Suppressor macrophage (primary cell): Measurements from ENCODE around the gene IGSF5.
"Not testable (repeated sequence)": the region's sequence is repeated elsewhere in the genome, so short reads cannot be mapped to it uniquely, and the experiment has no call there.

Source experiments
- DNase-seq, 4 experiments: peaks; one replicate each; pipeline ENCODE4 v3.0.0-alpha.2; 2020 to 2022
- total RNA-seq, 17 experiments: gene quantifications; one replicate each; lab custom pipeline; 2026; ENCODE audit warnings: mixed read lengths in 6 of 17, inconsistent platforms in 3 of 17; lab: John Stamatoyannopoulos, UW

Gene IGSF5
- 0 to 2.2 (median 0) reads per million in 17 experiments for total RNA-seq

- DNase-seq: not testable (repeated sequence)
These were observed at the start of gene IGSF5 for GRCh38 chr21:39744883-39745282. Gene IGSF5, plus strand, starts transcription at chr21:39745183. Its CDS starts 327 bp downstream, at chr21:39745510.

DNA sequence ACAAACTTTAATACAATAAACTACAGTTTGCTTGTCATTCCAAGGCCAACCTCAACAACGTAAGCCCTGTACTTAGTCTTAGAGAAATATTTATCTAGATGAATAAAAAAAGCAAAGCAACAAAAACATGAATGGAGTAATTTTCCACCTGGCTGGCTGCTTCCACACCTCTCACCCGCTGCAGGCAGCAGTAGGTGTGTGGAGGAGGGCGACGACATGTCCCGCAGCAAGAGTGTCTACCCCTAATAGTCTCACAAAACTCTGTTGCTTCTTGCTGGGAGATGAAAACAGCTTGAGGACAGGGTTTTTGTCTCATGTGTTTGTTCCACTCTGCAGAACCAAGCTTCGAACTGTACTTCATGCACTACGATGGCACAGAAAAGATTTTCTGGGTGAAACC lies 48.8 kb upstream of the IGSF5 start:
- no peak for DNase-seq

DNA sequence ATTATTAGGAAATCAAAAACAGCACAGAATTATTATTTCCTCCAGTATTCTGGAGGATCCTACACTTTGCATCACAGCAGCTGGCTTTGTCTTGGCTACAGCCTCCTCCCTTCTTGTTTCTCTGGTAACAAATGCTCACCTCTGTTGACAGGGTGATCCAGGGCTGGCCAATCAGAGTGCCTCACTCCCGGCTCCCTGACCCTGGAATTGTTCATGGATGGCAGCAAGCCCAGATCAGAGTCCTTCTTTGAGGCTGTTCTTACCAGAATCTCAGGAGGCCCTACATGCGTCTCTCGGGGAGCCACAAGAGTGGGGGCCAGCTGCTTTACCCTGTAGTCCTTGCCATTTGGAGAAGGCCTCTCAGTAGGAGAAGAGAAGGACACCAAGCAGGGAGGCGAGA lies 48.4 kb upstream of the IGSF5 start:
- DNase-seq: no peak

- no peak for DNase-seq
These were observed 44.7 kb upstream of the IGSF5 start for GRCh38 chr21:39700318-39700717.

- no peak for DNase-seq
These were observed 41.4 kb upstream of the IGSF5 start for GRCh38 chr21:39703578-39703977.

GRCh38 chr21:39705849-39706248 lies 39.1 kb upstream of the IGSF5 start:
- no peak for DNase-seq

DNA sequence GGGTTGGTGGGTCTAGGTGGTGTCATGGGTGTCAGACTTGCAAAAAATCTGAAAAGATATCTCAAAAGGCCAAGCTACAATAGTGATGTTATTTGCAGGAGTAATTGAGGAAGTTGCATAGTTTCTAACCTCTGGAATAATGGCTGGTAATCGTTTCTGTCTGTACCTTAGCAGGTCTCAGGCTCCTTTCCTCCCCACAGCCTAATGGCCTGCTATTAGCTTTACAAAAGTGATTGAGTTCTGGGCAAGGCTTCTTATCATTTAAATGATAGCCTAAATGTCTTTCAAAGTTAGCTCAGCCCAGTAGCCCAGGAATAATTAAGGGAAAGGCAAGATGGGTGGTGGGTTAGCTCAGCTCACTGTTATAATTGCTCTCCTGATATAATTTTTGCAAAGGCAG lies 37.7 kb upstream of the IGSF5 start:
- peak in 1 of 4 experiments; percentile 1 for DNase-seq

DNA sequence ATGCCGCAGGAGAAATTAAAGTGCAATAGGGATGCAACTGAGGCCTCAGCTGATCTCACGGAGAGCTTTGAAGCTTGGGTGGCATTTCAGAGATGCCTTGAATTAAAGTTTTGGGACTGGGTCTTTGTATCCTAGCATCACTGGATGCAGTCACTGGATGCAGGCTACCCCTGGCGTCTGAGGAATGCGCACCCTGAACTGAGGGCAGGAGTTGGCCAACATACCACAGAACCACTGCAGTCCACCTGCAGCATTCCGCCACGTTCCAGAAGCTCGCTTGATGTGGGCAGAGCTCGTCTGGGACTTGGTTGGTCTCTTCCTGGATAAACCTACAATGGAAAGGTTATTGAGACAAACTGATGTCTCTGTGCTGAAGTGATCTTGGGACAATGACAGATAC lies 34.1 kb upstream of the IGSF5 start:
- no peak for DNase-seq

GRCh38 chr21:39712273-39712672 lies 32.7 kb upstream of the IGSF5 start:
- no peak for DNase-seq

- DNase-seq: no peak
These were observed 32.0 kb upstream of the IGSF5 start for GRCh38 chr21:39712976-39713375.

GRCh38 chr21:39713905-39714304 lies 31.1 kb upstream of the IGSF5 start:
- DNase-seq: no peak

- DNase-seq: no peak
These were observed 30.7 kb upstream of the IGSF5 start for GRCh38 chr21:39714331-39714730.

DNA sequence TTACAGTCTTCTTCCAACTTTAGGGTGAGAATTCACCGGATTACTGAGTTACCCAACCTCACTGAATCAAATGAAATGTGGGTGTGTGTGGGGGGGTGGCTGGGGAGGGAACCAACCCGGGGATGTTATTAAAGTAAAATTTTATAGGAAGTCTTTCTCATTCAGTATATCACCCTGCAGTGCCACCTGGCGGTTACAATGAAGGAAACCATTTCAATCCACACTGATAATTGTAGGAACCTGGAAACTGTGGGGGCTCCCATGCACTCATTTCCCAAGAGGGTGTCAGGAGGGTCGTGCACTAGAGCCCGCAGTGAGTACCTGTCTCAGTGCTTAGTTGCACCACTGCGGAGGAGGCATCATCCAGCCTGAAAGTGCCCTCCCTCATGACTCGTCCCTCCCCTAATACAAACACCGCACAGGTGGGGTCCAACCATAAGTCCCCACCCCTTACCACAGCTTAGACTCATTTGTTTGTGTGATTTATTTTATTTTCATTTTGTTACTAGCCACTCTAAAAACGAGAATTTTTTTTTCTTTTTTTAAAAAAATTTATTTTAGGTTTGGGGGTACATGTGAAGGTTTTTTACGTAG lies 29.1 kb upstream of the IGSF5 start:
- DNase-seq: peak; percentile 61 to 73 (median 65)

GRCh38 chr21:39720126-39720778 lies 24.7 kb upstream of the IGSF5 start:
- no peak for DNase-seq

- no peak for DNase-seq
These were observed 23.1 kb upstream of the IGSF5 start for GRCh38 chr21:39721885-39722284.

DNA sequence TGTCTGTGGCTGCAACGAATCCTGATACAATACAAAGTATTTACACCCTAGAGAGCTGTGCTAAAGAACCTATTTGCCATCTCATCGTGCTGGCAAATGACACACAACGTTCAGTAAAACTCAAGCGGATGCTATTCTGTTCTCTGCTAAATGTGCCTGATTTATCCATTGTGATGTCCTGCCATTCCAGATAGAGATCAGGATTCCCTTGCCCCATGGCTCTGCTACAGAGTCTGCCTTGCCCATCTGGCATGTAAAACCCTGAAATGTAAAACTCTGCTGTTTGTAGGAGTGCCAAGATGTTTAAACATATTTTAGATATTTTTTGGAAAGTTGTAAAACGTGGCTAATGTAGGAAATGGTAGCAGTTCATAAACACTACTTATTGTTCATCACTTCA lies 20.0 kb upstream of the IGSF5 start:
- no peak for DNase-seq

DNA sequence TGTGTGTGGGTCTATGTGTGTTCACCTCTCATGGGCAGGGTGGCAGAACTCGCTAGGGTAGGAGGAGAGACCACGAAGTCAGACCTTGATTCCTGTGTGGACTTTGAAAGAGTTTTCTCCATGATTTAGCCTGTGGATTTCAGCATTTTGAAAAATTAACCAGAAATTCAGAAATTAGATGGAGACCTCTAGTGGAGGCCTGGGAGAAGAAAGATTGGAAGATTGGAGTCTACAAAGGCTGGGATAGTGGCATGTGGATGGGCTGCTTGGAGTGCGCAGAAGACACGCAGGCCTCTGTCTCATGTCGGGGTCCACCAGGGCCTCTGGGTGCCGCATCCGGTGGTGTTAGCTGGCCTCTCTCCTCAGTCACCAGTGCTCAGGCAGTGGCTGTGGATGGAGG lies 18.9 kb upstream of the IGSF5 start:
- no peak for DNase-seq

DNA sequence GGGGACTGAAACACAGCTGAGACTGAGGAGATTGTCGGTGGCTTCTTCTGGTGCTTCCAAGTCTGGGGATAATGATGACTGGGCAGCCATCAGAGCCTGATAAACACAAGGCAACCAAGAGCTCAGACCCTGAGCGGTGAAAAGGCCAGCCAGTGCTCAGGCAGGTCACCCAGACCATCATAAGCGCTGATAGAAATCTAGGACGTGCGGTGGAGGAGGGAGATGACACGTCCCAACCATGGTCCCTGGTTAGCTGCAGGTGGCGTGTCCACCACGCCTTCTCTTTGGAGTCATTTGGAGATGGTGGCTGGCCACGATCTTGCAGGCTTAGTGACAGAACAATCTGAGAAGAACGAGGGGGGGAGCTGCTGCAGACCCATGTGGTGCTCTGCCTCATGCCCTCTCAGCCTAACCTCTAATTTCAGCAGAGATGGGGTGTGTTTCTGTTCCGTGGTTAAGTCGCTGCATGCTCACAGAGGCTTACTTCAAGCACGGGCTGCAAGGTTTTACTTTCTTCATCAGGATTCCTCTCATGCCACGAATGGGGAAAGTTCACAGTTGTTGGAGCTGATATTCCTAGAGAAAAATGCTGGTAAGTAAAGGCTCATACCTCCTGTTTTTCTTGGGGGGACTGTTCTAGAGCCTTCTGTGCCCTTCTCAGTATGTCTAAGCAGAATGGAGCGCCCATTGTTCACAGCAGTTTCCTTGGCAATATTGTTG lies 17.4 kb upstream of the IGSF5 start:
- DNase-seq: no peak

DNA sequence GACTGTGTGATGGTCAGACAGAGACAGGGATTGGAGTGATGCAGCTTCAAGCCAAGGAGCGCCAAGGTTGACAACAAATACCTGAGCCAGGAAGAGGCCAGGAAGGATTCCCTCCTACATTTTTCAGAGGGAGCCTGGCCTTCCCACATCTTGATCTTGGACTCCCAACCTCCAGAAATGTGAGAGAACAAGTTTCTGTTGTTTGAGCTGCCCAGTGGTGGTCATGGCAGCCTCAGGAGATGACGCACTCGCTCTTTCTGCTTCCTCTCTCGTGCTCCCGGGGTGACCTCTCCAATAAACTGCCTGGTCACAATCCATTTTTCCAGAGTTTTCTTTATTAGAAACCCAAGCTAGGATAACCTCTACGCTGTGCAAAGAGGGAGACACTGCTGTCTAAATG lies 16.6 kb upstream of the IGSF5 start:
- no peak for DNase-seq

DNA sequence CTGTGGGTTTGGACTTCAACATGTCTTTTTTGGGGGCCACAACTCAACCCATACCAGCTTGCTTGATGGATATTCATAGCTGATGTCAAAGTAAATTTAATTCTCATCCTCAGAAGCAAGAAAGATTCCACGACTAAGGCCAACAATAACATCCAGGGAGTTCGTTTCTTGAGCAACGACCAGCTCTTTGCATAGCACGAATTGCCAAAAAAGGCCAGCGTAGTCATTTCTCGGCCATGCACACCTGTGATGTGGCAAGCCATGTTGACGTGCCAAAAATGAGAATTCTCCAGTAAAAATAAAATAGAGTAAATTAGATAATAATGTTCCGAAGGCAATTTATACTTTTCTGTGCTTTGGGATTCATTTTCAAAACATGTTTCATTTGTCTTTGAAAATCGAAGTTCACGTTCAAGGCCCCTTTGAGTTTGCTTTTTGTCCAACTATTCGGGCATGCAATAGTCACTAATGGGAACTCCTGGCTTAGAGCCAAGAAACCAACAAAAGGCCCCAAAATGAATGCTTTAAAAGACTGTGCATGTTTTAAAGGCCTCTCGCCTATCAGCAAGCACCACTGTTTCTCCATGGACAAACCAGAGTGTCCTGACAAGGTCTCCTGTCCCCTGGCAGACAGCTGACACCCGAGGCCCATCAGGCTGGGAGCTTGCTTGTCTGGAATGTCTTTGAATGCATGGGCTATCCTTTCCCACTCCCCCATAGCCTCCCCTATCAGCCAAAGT lies 14.4 kb upstream of the IGSF5 start:
- DNase-seq: no peak

DNA sequence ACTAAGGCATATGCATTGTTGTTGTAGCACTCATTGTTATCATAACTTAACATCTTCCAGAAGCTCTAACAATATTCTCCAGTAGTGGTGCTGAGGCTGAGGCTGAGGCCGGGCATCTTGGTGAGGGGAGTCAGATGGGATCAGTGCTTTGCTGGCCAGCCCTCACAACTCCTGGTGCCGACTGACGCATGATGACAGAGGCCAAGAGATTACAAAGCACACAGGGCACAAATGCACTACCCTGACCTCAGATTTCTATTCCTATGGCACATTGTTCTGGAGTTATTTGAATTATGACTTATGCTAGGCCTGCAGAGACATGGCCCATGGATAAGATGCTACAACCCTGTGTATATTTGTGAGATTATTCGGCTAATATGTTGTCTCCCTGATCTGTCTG lies 8.3 kb upstream of the IGSF5 start:
- no peak for DNase-seq

DNA sequence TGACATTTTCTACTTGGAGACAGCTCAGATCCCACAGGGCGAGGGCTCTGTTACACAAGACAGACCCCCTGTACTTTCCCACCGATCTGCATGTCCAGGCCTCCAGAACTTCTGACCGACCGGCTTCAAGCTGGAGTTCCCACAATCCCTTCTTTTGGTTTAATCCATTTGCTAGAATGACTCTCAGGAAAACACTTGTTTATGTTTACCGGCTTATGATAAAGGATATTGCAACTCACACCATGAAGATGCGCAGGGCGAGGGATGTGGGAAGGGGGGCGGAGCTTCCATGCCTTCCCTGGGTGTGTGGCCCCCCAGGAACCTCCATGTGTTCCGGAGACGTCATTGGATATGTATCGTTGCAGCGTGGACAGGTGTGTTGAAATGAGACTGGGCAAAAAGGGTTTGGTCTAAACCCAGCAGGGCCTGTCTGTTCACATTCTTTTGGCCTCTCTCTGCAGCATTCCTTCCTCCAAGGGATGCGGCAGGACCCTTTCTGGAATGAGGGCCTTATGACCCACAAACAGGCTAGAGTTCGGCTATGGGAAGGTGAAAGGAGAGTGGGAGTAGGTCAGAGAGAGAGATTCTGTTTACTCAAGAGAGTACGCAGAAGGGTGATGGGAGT lies 7.5 kb upstream of the IGSF5 start:
- no peak for DNase-seq

- no peak for DNase-seq
These were observed 6.4 kb upstream of the IGSF5 start for GRCh38 chr21:39738566-39738965.
